CD4-positive, CD25-positive, alpha-beta regulatory T cell (primary cell): Measurements from ENCODE around the gene PARVG. TPM values are rescaled to one million over a fixed set of nuclear protein-coding genes. Genes with fewer than 3 reads are reported as not detected.

ENCODE experiments used
- ATAC-seq, 2 donors: fragments of 150-1000 bp; cut with Tn5 transposase; one replicate each; pipeline ENCODE4 v1.10.0; 2021; ENCODE audit warnings: low read depth in 2 of 2, moderate number of reproducible peaks in 2 of 2, moderate library complexity in 1 of 2
- DNase-seq, 3 donors: peaks; one replicate each; pipeline versions ENCODE4 v3.0.0 to v3.0.0-alpha.2; 2012 to 2022; ENCODE audit warnings: mixed read lengths in 1 of 3
- H3K27ac ChIP-seq: one replicate; pipeline ENCODE4 v1.7.0; 2013; ENCODE audit warnings: mild to moderate bottlenecking, low read length; ENCODE audit not compliant: insufficient read depth, poor library complexity, severe bottlenecking
- H3K27me3 ChIP-seq: one replicate; pipeline ENCODE4 v1.7.0; 2013; ENCODE audit warnings: low read length; ENCODE audit not compliant: control insufficient read depth, insufficient read depth
- H3K36me3 ChIP-seq: one replicate; pipeline ENCODE4 v1.7.0; 2013; ENCODE audit warnings: mild to moderate bottlenecking, low read length, moderate library complexity; ENCODE audit not compliant: control insufficient read depth, insufficient read depth
- H3K4me1 ChIP-seq: 2 replicates; pipeline ENCODE4 v1.7.0; 2013; ENCODE audit warnings: mild to moderate bottlenecking, low read length; ENCODE audit not compliant: insufficient read depth, control insufficient read depth, poor library complexity, severe bottlenecking
- H3K4me3 ChIP-seq: one replicate; pipeline ENCODE4 v1.7.0; 2013; ENCODE audit warnings: low read depth, mild to moderate bottlenecking, low read length, moderate library complexity
- H3K9me3 ChIP-seq, 2 experiments: 1 replicate in 1 of 2; 2 replicates in 1 of 2; pipeline ENCODE4 v1.7.0; 2013; ENCODE audit warnings: low read length in 2 of 2, mild to moderate bottlenecking in 1 of 2, moderate library complexity in 1 of 2; ENCODE audit not compliant: control insufficient read depth in 2 of 2
- H3K27ac Mint-ChIP-seq, 3 donors: one replicate each; pipeline ENCODE4 v1.8.0; 2020 to 2022; ENCODE audit warnings: mild to moderate bottlenecking in 3 of 3, mixed read lengths in 3 of 3, moderate library complexity in 2 of 3
- H3K27me3 Mint-ChIP-seq: one replicate; pipeline ENCODE4 v1.8.0; 2022; ENCODE audit warnings: mild to moderate bottlenecking, mixed read lengths
- H3K36me3 Mint-ChIP-seq: one replicate; pipeline ENCODE4 v1.8.0; 2020; ENCODE audit warnings: mixed read lengths
- H3K4me1 Mint-ChIP-seq, 4 donors: one replicate each; pipeline ENCODE4 v1.8.0; 2020 to 2022; ENCODE audit warnings: mixed read lengths in 4 of 4, mild to moderate bottlenecking in 1 of 4
- H3K4me3 Mint-ChIP-seq, 4 donors: one replicate each; pipeline ENCODE4 v1.8.0; 2020 to 2022; ENCODE audit warnings: mild to moderate bottlenecking in 4 of 4, mixed read lengths in 4 of 4, moderate library complexity in 3 of 4
- H3K9me3 Mint-ChIP-seq, 7 donors: one replicate each; pipeline ENCODE4 v1.8.0; 2020 to 2022; ENCODE audit warnings: mixed read lengths in 7 of 7, mild to moderate bottlenecking in 3 of 7, moderate library complexity in 2 of 7
- polyA plus RNA-seq, 4 donors: library from polyadenylated mRNA; unstranded; fragments of 300-500 nt; fragmentation: Illumina TruSeq; gene quantifications; one replicate each; pipeline ENCODE4 v1.2.3, GENCODE V29; 2021
- total RNA-seq: library from RNA; stranded (reverse); gene quantifications from one replicate; pipeline ENCODE4 v1.2.3, GENCODE V29; 2022

Gene PARVG
- total and polyA plus RNA-seq, 5 donors from 2014 or later, result 40.3 to 132 (median 47.5) TPM

- Histone ChIP-seq H3K9me3 (peaks cover 0 to 1% of the 10 kb centered on the region in 2 experiments), H3K36me3 (no peaks in the 10 kb centered on the region), H3K4me1 (no peaks in the 10 kb centered on the region), H3K4me3 (no peak overlapping the region), H3K27me3 (peaks cover 8% of the 10 kb centered on the region), H3K27ac (no peak overlapping the region)
- no peak overlapping the region for H3K27ac Mint-ChIP-seq
- H3K27me3 Mint-ChIP-seq, result peaks cover 8% of the 10 kb centered on the region
- no peak overlapping the region for H3K4me3 Mint-ChIP-seq
- H3K36me3 Mint-ChIP-seq, result no peaks in the 10 kb centered on the region
- DNase-seq (no peak), ATAC-seq (no peak)
- no peaks in the 10 kb centered on the region for H3K4me1 Mint-ChIP-seq
- peaks cover 0 to 9% (median 0%) of the 10 kb centered on the region in 7 donors for H3K9me3 Mint-ChIP-seq
Observed at GRCh38 chr22:44244265-44244822, 63.6 kb downstream of the PARVG start.

- H3K36me3 ChIP-seq, result no peaks in the 10 kb centered on the region
- peaks cover 6 to 12% of the 10 kb centered on the region in 2 experiments for H3K9me3 ChIP-seq
- Mint-ChIP-seq H3K27ac (no peak overlapping the region), H3K36me3 (no peaks in the 10 kb centered on the region), H3K9me3 (peaks cover 0 to 11% (median 7%) of the 10 kb centered on the region in 7 donors), H3K4me1 (no peaks in the 10 kb centered on the region), H3K4me3 (no peak overlapping the region), H3K27me3 (peaks cover 8% of the 10 kb centered on the region)
- H3K27me3 ChIP-seq, result peaks cover 8% of the 10 kb centered on the region
- H3K4me1 ChIP-seq, result no peaks in the 10 kb centered on the region
- no peak for ATAC-seq
- H3K4me3 ChIP-seq, result no peak overlapping the region
- DNase-seq, result no peak
- no peak overlapping the region for H3K27ac ChIP-seq
Observed at GRCh38 chr22:44245438-44245837, 64.7 kb downstream of the PARVG start.

GRCh38 chr22:44245867-44246266, 65.1 kb downstream of the PARVG start:
- H3K27ac ChIP-seq, result no peak overlapping the region
- no peak overlapping the region for H3K4me3 ChIP-seq
- H3K9me3 Mint-ChIP-seq, result peaks cover 0 to 13% (median 7%) of the 10 kb centered on the region in 7 donors
- no peaks in the 10 kb centered on the region for H3K4me1 Mint-ChIP-seq
- H3K27ac Mint-ChIP-seq, result no peak overlapping the region
- H3K4me3 Mint-ChIP-seq, result no peak overlapping the region
- no peak for DNase-seq
- H3K4me1 ChIP-seq, result no peaks in the 10 kb centered on the region
- H3K36me3 ChIP-seq, result no peaks in the 10 kb centered on the region
- no peaks in the 10 kb centered on the region for H3K36me3 Mint-ChIP-seq
- H3K27me3 ChIP-seq, result peaks cover 4% of the 10 kb centered on the region
- H3K27me3 Mint-ChIP-seq, result peaks cover 9% of the 10 kb centered on the region
- H3K9me3 ChIP-seq, result peaks cover 6 to 13% of the 10 kb centered on the region in 2 experiments
- ATAC-seq, result no peak

GRCh38 chr22:44246615-44247326, 66.0 kb downstream of the PARVG start:
- Histone ChIP-seq H3K27ac (no peak overlapping the region), H3K27me3 (no peaks in the 10 kb centered on the region), H3K4me1 (no peaks in the 10 kb centered on the region), H3K9me3 (peaks cover 6 to 13% of the 10 kb centered on the region in 2 experiments), H3K36me3 (no peaks in the 10 kb centered on the region), H3K4me3 (no peak overlapping the region)
- H3K4me1 Mint-ChIP-seq, result no peaks in the 10 kb centered on the region
- H3K4me3 Mint-ChIP-seq, result no peak overlapping the region
- no peak for ATAC-seq
- peaks cover 13% of the 10 kb centered on the region for H3K27me3 Mint-ChIP-seq
- H3K9me3 Mint-ChIP-seq, result peaks cover 0 to 13% (median 5%) of the 10 kb centered on the region in 7 donors
- H3K27ac Mint-ChIP-seq, result no peak overlapping the region
- DNase-seq, result no peak
- no peaks in the 10 kb centered on the region for H3K36me3 Mint-ChIP-seq

GRCh38 chr22:44247346-44247745, 66.6 kb downstream of the PARVG start:
- no peaks in the 10 kb centered on the region for H3K4me1 ChIP-seq
- Mint-ChIP-seq H3K4me1 (no peaks in the 10 kb centered on the region), H3K27ac (no peak overlapping the region), H3K27me3 (peaks cover 19% of the 10 kb centered on the region), H3K36me3 (no peaks in the 10 kb centered on the region), H3K9me3 (peaks cover 0 to 13% (median 5%) of the 10 kb centered on the region in 7 donors), H3K4me3 (no peak overlapping the region)
- no peaks in the 10 kb centered on the region for H3K27me3 ChIP-seq
- no peak overlapping the region for H3K27ac ChIP-seq
- no peaks in the 10 kb centered on the region for H3K36me3 ChIP-seq
- H3K9me3 ChIP-seq, result peaks cover 6 to 13% of the 10 kb centered on the region in 2 experiments
- no peak overlapping the region for H3K4me3 ChIP-seq
- DNase-seq (no peak), ATAC-seq (no peak)

GRCh38 chr22:44247923-44248892, 67.5 kb downstream of the PARVG start:
- no peaks in the 10 kb centered on the region for H3K27me3 ChIP-seq
- peaks cover 0 to 13% (median 7%) of the 10 kb centered on the region in 7 donors for H3K9me3 Mint-ChIP-seq
- ATAC-seq (no peak), DNase-seq (no peak)
- H3K9me3 ChIP-seq, result peaks cover 6 to 13% of the 10 kb centered on the region in 2 experiments
- peak overlapping the region in 1 of 3 donors; percentile 43 for H3K27ac Mint-ChIP-seq
- H3K27me3 Mint-ChIP-seq, result peaks cover 21% of the 10 kb centered on the region
- H3K27ac ChIP-seq, result no peak overlapping the region
- H3K4me3 Mint-ChIP-seq, result no peak overlapping the region
- no peaks in the 10 kb centered on the region for H3K4me1 ChIP-seq
- H3K4me1 Mint-ChIP-seq, result no peaks in the 10 kb centered on the region
- no peaks in the 10 kb centered on the region for H3K36me3 Mint-ChIP-seq
- H3K4me3 ChIP-seq, result no peak overlapping the region
- no peaks in the 10 kb centered on the region for H3K36me3 ChIP-seq

- H3K9me3 ChIP-seq, result peaks cover 6 to 13% of the 10 kb centered on the region in 2 experiments
- H3K27ac ChIP-seq, result no peak overlapping the region
- H3K4me3 Mint-ChIP-seq, result no peak overlapping the region
- DNase-seq (no peak), ATAC-seq (no peak)
- no peak overlapping the region for H3K4me3 ChIP-seq
- no peaks in the 10 kb centered on the region for H3K4me1 ChIP-seq
- H3K36me3 Mint-ChIP-seq, result no peaks in the 10 kb centered on the region
- H3K27ac Mint-ChIP-seq, result no peak overlapping the region
- peaks cover 21% of the 10 kb centered on the region for H3K27me3 Mint-ChIP-seq
- no peaks in the 10 kb centered on the region for H3K36me3 ChIP-seq
- H3K9me3 Mint-ChIP-seq, result peaks cover 0 to 13% (median 7%) of the 10 kb centered on the region in 7 donors
- no peaks in the 10 kb centered on the region for H3K27me3 ChIP-seq
- H3K4me1 Mint-ChIP-seq, result no peaks in the 10 kb centered on the region
Observed at GRCh38 chr22:44248926-44249325, 68.2 kb downstream of the PARVG start.
